D721Med (cell line): Measurements from ENCODE around the gene SLC26A6.

Source experiments
- DNase-seq: peaks from one replicate; pipeline ENCODE4 v3.0.0; 2011; ENCODE audit warnings: low spot score; ENCODE audit not compliant: insufficient read length
- FAIRE-seq: peaks from 2 replicates; lab custom pipeline; 2011; peaks lifted over from hg19 to GRCh38; lab: Jason Lieb, UNC
- TF ChIP-seq, protein P1 (sequence below): IDR thresholded peaks from 2 replicates; pipeline ENCODE4 v1.5.1; 2012; ENCODE audit warnings: mild to moderate bottlenecking, control low read depth; ENCODE audit not compliant: insufficient read depth; ENCODE audit errors: missing control alignments

The SLC26A6 gene

DNA sequence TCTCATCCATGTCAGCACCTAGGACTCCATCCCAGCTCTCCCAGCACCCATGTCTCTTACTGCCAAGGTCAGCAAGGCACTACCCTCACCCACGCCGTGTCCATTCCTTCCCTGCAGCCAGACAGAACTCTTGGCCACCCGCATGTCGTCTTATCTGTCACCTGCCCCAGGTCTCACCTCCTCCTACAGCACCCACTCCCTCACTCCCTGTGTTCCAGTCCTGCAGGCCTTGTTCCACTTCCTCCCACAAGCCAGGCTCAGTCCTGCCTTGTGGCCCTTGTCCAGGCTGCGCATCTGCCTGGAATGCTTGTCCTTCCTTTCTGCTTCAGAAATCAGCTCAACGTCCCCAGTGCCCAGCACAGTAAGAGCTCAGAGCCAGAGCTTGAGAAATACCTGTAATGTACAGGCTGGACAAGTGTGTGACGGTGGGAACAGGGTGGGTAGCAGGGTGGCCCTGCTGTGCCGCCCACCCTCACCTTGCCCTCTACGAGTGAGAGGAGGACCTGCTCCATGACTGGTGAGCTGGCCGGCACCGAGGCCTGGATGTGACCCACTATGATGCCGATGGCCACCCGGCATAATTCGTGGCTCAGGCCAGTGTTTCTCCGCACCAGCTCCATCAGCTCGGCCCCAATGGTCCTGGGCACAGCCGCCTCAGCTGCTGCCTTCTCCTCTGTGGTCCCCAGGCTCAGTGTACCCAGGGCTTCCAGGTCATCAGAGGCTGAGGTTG is 45.7 kb upstream of the SLC26A6 start:
- TF ChIP-seq, protein P1, sequence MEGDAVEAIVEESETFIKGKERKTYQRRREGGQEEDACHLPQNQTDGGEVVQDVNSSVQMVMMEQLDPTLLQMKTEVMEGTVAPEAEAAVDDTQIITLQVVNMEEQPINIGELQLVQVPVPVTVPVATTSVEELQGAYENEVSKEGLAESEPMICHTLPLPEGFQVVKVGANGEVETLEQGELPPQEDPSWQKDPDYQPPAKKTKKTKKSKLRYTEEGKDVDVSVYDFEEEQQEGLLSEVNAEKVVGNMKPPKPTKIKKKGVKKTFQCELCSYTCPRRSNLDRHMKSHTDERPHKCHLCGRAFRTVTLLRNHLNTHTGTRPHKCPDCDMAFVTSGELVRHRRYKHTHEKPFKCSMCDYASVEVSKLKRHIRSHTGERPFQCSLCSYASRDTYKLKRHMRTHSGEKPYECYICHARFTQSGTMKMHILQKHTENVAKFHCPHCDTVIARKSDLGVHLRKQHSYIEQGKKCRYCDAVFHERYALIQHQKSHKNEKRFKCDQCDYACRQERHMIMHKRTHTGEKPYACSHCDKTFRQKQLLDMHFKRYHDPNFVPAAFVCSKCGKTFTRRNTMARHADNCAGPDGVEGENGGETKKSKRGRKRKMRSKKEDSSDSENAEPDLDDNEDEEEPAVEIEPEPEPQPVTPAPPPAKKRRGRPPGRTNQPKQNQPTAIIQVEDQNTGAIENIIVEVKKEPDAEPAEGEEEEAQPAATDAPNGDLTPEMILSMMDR, result no peak
- DNase-seq (no peak), FAIRE-seq (no peak)

DNA sequence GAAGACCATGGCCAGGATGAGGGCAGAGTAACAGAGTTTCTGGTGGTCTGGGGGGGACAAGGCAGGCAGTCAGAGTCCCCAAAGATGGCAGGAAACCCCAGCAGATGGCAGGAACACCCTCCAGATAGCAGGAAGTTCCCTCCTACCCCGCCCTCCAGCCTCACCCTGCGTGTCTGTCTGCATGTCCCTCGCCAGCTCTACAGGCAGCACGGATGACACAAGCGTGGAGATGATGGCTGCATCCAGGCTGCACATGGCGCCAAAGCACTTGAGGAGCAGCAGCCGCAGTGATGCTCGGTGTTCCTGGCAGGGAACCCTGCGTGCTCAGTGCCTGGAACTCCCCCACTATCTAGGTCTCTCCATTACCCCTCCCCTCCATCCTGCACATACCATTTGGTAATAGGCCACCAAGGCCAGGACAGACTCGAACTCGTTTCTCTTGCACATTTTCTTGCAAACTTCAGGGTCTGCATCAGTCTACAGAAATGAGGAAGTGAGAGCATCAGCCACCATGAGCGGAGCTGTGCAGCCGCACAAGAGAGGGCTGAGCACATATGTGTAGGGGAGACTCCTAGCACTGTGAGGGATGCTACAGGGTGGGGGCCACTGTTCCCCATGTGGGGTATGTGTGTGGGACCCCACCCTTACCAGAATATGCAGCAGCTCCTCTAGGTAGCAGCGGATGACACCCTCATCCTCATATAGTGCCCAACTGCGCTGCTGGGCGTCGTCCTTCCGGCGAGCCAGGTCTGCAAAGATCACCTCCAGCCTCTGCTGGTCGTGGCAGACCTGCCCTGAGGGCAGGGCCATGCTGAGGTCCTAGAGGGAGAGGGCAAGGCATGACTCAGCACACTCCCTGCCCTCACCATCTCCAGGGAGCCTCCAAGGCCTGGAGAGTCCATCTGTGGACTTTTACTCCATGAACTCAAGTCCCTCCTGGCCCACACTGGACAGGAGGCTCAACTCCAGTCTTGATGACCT is 44.4 kb upstream of the SLC26A6 start:
- TF ChIP-seq, protein P1, result no peak
- DNase-seq, result no peak
- FAIRE-seq, result no peak

DNA sequence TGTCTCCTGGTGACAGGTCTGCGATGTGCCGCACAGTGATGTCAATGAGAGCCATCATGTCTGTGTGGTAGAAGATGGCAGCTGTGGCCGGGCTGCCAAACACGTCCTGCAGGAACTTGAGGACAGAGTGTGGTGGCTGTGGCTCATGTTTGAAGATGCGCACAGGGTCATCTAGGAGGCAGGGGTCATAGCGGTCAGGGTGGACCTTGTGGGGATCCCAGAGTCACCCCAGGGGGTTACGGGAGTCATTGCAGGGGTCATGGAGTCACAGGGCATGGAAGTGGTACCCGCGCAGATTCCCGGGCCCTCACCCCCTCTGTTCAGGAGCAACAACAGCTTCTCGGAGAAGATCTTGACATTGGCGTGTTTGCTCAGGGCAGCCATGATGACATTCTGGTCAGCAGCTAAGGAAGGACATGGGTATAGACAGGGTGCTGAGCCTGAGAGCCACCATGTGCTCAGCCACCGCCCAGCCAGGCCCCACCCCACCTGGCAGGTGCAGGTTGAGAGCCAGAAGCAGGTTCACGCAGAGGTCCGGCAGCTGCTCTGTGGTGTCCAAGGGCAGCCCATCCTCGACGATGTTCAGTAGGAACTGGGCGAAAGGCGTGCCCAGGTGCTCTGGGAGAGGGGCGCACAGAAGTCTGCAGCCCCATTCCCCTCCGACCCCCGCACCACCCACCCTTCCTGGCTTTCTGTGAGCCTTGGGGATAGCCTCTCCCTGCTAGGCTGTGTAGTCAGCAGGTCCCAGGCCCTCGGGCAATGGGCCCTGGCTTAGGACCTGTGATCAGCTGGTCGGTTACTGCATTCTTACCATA is 43.5 kb upstream of the SLC26A6 start:
- FAIRE-seq, result no peak

DNA sequence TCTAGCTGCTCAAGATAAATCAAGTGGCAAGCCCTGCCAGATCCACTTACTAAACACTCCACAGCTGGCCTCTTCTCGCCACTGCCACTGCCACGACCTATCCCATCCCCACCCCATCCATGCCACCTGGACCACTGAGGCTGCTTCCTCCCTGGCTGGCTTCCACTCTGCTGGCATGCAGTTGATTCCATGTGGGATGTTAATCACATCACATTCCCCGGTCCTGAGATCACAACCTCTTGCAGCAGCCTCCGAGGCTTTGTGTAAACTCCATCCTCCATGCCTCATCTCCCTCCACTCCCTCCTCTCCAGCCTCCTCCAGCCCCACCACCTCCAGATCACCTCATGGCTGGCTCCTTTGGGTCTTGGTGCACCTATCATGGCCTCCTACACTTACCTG is 42.8 kb upstream of the SLC26A6 start:
- FAIRE-seq, result no peak
- TF ChIP-seq, protein P1, result no peak
- DNase-seq, result no peak

More for the DNA sequence above, 43.5 kb upstream of the SLC26A6 start:
- DNase-seq, result no peak
- TF ChIP-seq, protein P1, result no peak

DNA sequence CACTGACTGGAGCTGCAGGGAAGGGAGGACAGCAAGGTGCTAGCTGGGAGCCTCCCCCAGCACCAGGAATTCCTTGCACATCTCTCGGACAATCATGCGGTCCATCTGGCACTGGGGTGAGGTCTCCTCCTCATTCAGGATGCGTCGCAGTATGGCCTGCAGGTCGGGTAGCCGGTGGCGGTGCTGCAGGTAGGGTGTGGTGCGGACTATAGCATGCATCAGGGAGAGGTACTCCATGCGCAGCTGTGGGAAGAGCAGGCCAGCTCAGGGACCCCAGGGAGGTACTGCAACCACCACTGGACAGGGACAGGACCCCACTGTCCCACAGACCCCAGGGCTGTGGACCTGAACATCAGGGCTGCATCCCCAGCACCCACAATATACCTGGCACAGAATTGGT is 39.2 kb upstream of the SLC26A6 start:
- DNase-seq (no peak), FAIRE-seq (no peak)
- TF ChIP-seq, protein P1, result no peak

DNA sequence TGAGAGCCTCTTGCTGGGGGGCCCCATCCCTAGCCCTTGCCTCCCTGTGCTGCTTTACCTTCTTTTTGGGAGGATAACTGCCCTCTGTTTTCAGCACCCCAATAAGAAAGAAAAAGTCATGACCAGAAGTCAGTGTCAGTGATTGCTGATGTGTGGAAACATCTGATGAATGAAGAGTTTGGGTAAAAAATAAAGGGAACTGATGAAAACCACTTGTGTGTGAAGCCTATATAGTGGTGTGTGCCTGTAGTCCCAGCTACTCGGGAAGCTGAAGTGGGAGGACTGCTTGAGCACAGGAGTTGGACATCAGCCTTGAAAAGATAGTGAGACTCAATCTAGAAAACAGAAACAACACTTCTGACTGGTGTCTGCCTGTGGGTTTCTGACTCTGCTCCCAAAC is 37.3 kb upstream of the SLC26A6 start:
- FAIRE-seq (no peak), DNase-seq (no peak)
- TF ChIP-seq, protein P1, result no peak
